HG03378 (cell line): ENCODE data around the gene ANKRD44.
"Not testable (repeated sequence)": the region's sequence is repeated elsewhere in the genome, so short reads cannot be mapped to it uniquely, and the experiment has no call there.

ENCODE experiments used
- ATAC-seq: cut with Tn5 transposase; IDR thresholded peaks from one replicate; pipeline ENCODE4 v1.9.1; 2021; ENCODE audit warnings: mild to moderate bottlenecking, moderate library complexity; ENCODE audit not compliant: unreplicated experiment

The ANKRD44 gene

DNA sequence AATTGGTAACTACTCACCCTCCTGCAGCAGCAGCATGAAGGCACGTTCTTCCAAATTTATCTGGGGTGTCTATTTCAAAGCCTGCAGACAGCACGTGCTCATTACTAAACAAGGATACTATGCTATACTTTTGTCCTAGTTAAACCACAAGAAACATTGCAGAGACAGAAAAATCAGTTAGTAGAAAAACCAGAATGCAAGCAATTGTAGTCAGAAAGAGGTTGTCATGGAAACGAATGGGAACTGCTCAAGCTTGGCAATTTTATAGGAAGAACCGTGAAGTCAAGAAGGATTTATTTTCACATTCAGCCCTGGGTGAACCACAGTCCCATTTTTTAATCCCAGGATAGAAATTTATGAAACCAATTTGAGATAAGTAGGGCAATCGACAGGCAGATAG is 221.9 kb downstream of the ANKRD44 start:
- no peak for ATAC-seq

DNA sequence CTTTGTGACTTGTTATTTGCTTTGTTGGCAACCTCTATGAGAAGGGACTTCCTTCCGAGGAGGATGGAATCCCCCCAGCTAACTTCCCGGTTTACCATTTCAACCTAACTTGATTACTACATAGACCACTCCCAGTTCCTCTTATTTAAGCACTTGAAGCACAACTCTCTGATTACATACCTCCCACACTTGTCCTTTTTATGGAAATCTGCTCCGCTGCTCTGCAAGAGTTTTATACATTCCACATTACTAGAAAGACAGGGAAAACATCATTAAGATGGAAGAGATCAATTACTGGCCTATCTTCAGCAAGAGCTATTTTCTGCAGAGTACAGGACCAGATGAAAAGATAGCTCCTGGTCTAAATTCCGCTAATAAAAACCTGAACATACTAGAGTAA is 224.1 kb downstream of the ANKRD44 start:
- ATAC-seq, result no peak

DNA sequence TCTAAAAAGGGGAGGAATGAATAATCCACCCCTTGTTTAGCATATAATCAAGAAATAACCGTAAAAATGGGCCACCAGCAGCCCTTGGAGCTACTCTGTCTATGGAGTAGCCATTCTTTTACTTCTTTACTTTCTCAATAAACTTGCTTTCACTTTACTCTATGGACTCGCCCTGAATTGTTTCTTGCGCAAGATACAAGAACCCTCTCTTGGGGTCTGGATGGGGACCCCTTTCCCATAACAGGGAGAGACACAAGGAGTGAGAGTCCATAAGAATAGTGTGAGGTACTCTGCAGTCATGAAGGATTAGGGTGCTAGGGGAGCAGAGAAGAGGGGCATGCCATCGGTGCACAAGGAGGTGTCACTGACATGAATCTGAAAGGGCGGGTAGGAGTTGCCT is 224.9 kb downstream of the ANKRD44 start:
- ATAC-seq, result no peak

GRCh38 chr2:197081294-197081693 is 229.3 kb downstream of the ANKRD44 start:
- ATAC-seq, result no peak

GRCh38 chr2:197080578-197081216 is 229.9 kb downstream of the ANKRD44 start:
- ATAC-seq, result no peak

DNA sequence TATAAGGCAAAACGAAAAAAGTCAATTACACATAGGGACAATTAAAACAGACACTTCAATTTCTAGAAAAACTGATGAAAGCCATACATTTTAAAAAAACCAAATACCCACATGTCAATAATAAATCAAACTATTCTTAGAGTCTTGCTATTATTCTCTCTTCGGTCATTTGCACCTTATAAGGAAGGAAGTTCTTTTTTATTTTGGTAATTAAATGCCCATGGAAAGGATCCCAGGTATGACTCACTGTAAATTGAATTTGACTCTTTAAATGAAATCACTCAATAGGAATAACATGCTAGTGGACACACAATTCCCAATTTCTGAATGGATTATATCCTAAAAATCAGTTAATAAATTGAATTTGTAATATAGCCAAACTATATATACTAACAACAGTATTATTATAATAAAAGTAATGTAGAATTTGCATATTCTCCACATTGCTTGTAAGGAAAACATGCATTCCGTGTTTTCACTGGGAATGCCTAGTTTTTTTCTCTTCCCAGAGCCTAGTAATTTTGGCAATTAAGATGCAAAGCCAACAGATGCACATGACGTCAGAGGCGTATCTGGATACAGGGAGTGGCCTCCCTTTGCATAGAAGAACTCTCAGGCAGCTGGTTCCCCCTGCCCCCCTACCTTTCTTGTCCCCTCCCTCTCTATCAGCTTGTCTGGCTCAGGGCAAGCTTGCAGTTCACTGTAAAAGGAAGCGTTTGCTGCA is 230.6 kb downstream of the ANKRD44 start:
- no peak for ATAC-seq

- ATAC-seq, result no peak
Measured at GRCh38 chr2:197079414-197079813, 231.2 kb downstream of the ANKRD44 start.

- no peak for ATAC-seq
Measured at GRCh38 chr2:197078535-197078934, 232.0 kb downstream of the ANKRD44 start.

GRCh38 chr2:197077336-197077735 is 233.2 kb downstream of the ANKRD44 start:
- no peak for ATAC-seq

GRCh38 chr2:197076652-197077051 is 233.9 kb downstream of the ANKRD44 start:
- ATAC-seq, result no peak

DNA sequence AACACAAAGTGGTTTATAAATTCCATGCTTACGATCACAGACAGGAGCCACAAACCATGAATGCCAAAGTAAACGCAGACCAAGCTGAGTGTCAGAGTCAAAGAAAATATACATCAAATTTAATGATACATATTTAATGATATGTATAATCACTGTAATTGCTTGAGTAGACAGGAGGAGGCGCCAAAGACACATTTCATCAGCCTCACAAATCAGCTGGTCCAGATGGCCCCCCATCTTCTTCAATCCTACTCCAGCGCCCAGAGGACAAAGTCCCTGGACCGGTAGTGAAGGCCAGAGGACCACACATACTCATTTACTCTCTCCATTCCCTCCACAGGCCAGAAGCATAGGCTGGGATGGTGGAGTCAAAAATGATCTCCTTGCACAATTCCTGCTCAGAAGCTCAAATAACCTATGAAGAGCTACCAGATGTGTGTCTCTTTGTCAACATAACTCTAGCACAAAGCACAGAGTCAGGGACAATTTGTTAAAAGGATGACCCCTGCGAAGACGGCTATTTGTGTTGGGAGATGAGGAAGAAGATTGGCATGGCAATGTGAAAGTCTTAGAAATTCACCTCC is 234.7 kb downstream of the ANKRD44 start:
- ATAC-seq, result no peak

GRCh38 chr2:197075281-197075680 is 235.3 kb downstream of the ANKRD44 start:
- ATAC-seq, result no peak

- no peak for ATAC-seq
Measured at GRCh38 chr2:197073701-197074433, 236.7 kb downstream of the ANKRD44 start.

GRCh38 chr2:197073270-197073669 is 237.3 kb downstream of the ANKRD44 start:
- no peak for ATAC-seq

DNA sequence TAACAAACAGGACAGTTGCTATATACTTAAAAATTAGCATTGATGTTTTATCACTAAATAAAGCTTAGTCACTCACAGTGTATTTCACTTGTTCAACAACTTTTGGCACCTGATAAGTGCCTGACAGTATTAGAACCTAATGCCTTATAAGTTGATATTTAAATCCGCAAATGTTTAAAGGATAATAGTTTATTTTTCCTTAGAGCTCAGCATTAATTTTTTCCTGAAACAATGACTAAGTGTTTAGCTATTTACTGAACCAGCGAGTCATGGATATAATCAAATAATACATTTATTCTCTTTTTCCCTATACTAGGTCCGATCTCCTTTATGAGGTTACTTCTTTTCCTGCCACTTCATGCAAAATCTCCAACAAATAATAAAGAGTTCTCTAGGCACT is 238.0 kb downstream of the ANKRD44 start:
- ATAC-seq, result no peak

GRCh38 chr2:197071790-197072436 is 238.7 kb downstream of the ANKRD44 start:
- no peak for ATAC-seq

DNA sequence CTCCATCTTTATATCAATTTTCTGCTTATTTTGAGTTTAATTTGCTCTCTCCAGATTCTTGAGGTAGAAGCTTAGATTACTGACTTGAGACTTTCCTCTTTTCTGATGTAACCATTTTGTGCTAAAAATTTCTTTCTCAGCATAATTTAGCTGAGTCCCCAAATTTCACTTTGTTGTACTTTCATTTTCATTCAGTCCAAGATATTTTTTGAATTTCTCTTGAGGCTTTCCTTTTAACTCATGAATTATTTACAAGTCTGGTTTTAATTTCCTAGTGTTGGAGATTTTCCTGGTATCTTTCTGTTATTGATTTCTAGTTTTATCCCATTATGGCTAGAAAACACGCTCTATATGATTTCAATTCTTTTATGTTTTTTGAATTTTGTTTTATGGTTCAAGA is 239.4 kb downstream of the ANKRD44 start:
- no peak for ATAC-seq

DNA sequence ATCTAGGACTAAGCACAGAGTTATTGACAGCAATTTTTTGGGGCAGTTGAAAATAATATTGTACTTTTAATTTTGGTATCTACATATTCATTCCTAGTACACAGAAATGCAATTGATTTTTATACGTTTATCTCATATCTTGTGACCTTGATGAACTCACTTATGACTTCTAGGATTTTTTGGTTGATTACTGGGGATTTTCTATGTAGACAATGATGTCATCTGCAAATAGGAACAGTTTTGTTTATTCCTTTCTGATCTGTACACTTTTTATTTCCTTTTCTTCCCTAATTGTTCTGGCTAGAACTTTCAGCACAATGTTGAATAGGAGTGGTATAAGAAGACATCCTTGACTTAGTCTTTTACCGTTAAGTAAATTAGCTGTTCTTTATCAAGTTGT is 240.6 kb downstream of the ANKRD44 start:
- no peak for ATAC-seq

- ATAC-seq, result not testable (repeated sequence)
Measured at GRCh38 chr2:197062574-197062973, 248.0 kb downstream of the ANKRD44 start.

DNA sequence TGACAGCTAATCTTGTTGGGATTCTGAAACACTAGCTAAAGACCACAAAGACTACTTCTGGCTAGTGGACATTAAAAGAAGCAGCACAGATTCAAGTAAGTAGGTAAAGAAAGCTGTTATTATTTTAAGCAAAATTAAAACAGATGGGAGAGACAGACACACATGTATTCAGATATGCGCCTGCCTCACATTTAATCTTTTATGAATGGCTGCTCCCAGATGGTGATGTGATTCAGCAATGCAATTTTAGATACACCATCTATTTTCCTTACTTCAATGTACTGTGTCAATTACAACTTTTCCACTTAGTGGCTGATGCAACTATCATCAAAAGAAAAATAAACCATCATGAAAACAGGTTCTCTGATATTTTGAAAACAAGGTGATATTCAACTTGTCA is 251.1 kb downstream of the ANKRD44 start:
- ATAC-seq, result no peak

DNA sequence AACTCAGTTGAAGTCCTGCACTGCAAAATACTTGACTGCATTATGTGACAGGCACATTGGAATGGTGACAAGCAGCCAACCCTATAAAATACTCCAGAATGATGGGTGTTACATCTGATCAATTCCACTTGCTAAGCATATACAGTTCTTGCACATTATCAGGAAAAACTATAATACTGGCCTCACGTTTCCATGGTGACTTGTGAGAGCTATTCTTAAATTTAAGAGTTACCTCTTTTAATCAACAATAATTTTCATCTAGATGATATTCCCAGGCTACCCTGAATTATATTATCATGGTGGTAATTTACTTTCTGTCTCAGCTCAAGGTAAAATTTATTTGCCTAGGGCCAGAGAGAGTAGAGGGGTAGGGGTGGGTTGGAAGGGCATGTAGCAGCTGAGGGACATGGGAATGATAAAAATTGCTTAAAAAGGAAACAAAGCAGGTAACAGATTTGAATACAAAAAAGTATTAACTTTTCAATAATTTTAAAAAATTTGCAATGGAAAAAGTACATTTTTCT is 251.7 kb downstream of the ANKRD44 start:
- ATAC-seq, result no peak
